Fibroblast of skin of right biceps (primary cell): ENCODE measurements around the gene CTNND2.
A peak's percentile ranks its signal among the peaks of the same experiment; 100 is the strongest.

Experiments
- DNase-seq: peaks from one replicate; pipeline ENCODE4 v3.0.0-alpha.2; 2013

CTNND2 gene

GRCh38 chr5:11777096-11777495 lies 127.2 kb downstream of the CTNND2 start:
- DNase-seq: no peak

GRCh38 chr5:11770310-11770709 lies 133.9 kb downstream of the CTNND2 start:
- no peak for DNase-seq

GRCh38 chr5:11760934-11761603 lies 143.2 kb downstream of the CTNND2 start:
- no peak for DNase-seq

GRCh38 chr5:11758321-11758720 lies 145.9 kb downstream of the CTNND2 start:
- no peak for DNase-seq

- DNase-seq: no peak
These were observed 146.6 kb downstream of the CTNND2 start for GRCh38 chr5:11757661-11758060.

- no peak for DNase-seq
These were observed 167.2 kb downstream of the CTNND2 start for GRCh38 chr5:11737010-11737409.

- DNase-seq: no peak
These were observed 169.9 kb downstream of the CTNND2 start for GRCh38 chr5:11734369-11734768.

- DNase-seq: no peak
These were observed 170.4 kb downstream of the CTNND2 start for GRCh38 chr5:11733840-11734192.

GRCh38 chr5:11733185-11733839 lies 170.9 kb downstream of the CTNND2 start:
- DNase-seq: no peak

- DNase-seq: no peak
These were observed 179.3 kb downstream of the CTNND2 start for GRCh38 chr5:11724940-11725339.

GRCh38 chr5:11719888-11720481 lies 184.3 kb downstream of the CTNND2 start:
- DNase-seq: peak; percentile 3

- DNase-seq: no peak
These were observed 188.6 kb downstream of the CTNND2 start for GRCh38 chr5:11715461-11716196.

GRCh38 chr5:11711932-11712331 lies 192.3 kb downstream of the CTNND2 start:
- no peak for DNase-seq

GRCh38 chr5:11709021-11709420 lies 195.2 kb downstream of the CTNND2 start:
- no peak for DNase-seq

- no peak for DNase-seq
These were observed 199.3 kb downstream of the CTNND2 start for GRCh38 chr5:11704916-11705315.

GRCh38 chr5:11700391-11700790 lies 203.9 kb downstream of the CTNND2 start:
- no peak for DNase-seq

GRCh38 chr5:11692636-11693035 lies 211.6 kb downstream of the CTNND2 start:
- no peak for DNase-seq

- no peak for DNase-seq
These were observed 216.7 kb downstream of the CTNND2 start for GRCh38 chr5:11687498-11687897.

- no peak for DNase-seq
These were observed 219.6 kb downstream of the CTNND2 start for GRCh38 chr5:11684607-11685006.

GRCh38 chr5:11683666-11684065 lies 220.6 kb downstream of the CTNND2 start:
- DNase-seq: no peak

GRCh38 chr5:11681796-11682195 lies 222.4 kb downstream of the CTNND2 start:
- no peak for DNase-seq

- no peak for DNase-seq
These were observed 224.6 kb downstream of the CTNND2 start for GRCh38 chr5:11679676-11680075.

GRCh38 chr5:11675184-11675583 lies 229.1 kb downstream of the CTNND2 start:
- no peak for DNase-seq
